SK-N-SH (cell line): ENCODE measurements around the gene MRTFB. TPM values are rescaled to one million over a fixed set of nuclear protein-coding genes. Genes with fewer than 3 reads are reported as not detected.

ENCODE experiments used
- CTCF ChIA-PET: fragments of 300-600, 350-600 bp; formaldehyde crosslinking; extraction: SDS; loops from one replicate; lab custom pipeline; 2021; lab: Yijun Ruan, JAX
- POLR2A ChIA-PET: fragments of 350-600 bp; sonication (Branson Sonifier 250); formaldehyde crosslinking; extraction: SDS; loops from one replicate; lab custom pipeline; 2020; ENCODE audit warnings: antibody characterized with exemption, inconsistent platforms; lab: Yijun Ruan, JAX
- DNase-seq: peaks from one replicate; pipeline ENCODE4 v3.0.0; 2012
- H2AFZ ChIP-seq: fragments of 200-600 bp; sonication (generic); 2 replicates; pipeline ENCODE4 v1.8.1; 2016; ENCODE audit warnings: antibody characterized with exemption, mild to moderate bottlenecking, low read depth
- H3F3A ChIP-seq: fragments of 200-600 bp; sonication (generic); replicated peaks from 2 replicates; pipeline ENCODE3; 2016; ENCODE audit warnings: antibody characterized with exemption, mild to moderate bottlenecking; ENCODE audit not compliant: insufficient read depth
- H3K27ac ChIP-seq, 2 experiments: fragments of 200-500 bp in 1 of 2; fragments of 200-600 bp in 1 of 2; sonication (Bioruptor generic) in 1 of 2; sonication (generic), shearing (Covaris generic) in 1 of 2; 2 replicates each; pipeline versions ENCODE4 v1.5.1 to v1.6.1; 2014 to 2016; ENCODE audit warnings: low read depth in 2 of 2, inconsistent platforms in 1 of 2, low read length in 1 of 2, mild to moderate bottlenecking in 1 of 2, mixed read lengths in 1 of 2
- H3K27me3 ChIP-seq: fragments of 200-600 bp; sonication (generic), shearing (Covaris generic); 2 replicates; pipeline ENCODE4 v1.6.1; 2016; ENCODE audit warnings: mixed run types; ENCODE audit not compliant: insufficient read depth
- H3K36me3 ChIP-seq, 2 experiments: fragments of 200-500 bp in 1 of 2; fragments of 200-600 bp in 1 of 2; sonication (Bioruptor generic) in 1 of 2; sonication (generic) in 1 of 2; replicated peaks in 1 of 2; 2 replicates each; pipeline versions ENCODE3 to v1.5.1; 2014 to 2016; ENCODE audit warnings: low read length in 1 of 2, mild to moderate bottlenecking in 1 of 2; ENCODE audit not compliant: insufficient read depth in 2 of 2, control insufficient read depth in 1 of 2
- H3K4me1 ChIP-seq, 2 experiments: fragments of 200-500 bp in 1 of 2; fragments of 200-600 bp in 1 of 2; sonication (Bioruptor generic) in 1 of 2; sonication (generic), shearing (Covaris generic) in 1 of 2; 2 replicates each; pipeline versions ENCODE4 v1.5.1 to v1.6.1; 2014 to 2016; ENCODE audit warnings: low read depth in 1 of 2, low read length in 1 of 2, mixed run types in 1 of 2; ENCODE audit not compliant: insufficient read depth in 2 of 2, control insufficient read depth in 1 of 2
- H3K4me2 ChIP-seq: fragments of 200-600 bp; sonication (generic), shearing (Covaris generic); 2 replicates; pipeline ENCODE4 v1.6.1; 2017; ENCODE audit warnings: mixed run types
- H3K4me3 ChIP-seq, 2 experiments: fragments of 200-500 bp in 1 of 2; fragments of 200-600 bp in 1 of 2; sonication (Bioruptor generic) in 1 of 2; sonication (generic), shearing (Covaris generic) in 1 of 2; 2 replicates each; pipeline versions ENCODE4 v1.5.1 to v1.8.1; 2014 to 2016; ENCODE audit warnings: low read depth in 2 of 2, inconsistent platforms in 1 of 2, low read length in 1 of 2, mild to moderate bottlenecking in 1 of 2, mixed read lengths in 1 of 2, moderate library complexity in 1 of 2
- H3K79me2 ChIP-seq: fragments of 200-600 bp; sonication (generic); 2 replicates; pipeline ENCODE4 v1.8.1; 2017; ENCODE audit warnings: mild to moderate bottlenecking; ENCODE audit not compliant: insufficient read depth
- H3K9ac ChIP-seq: fragments of 200-600 bp; sonication (generic); 2 replicates; pipeline ENCODE4 v1.6.1; 2017; ENCODE audit warnings: mixed run types
- H3K9me2 ChIP-seq: fragments of 200-600 bp; sonication (generic); 2 replicates; pipeline ENCODE4 v1.6.1; 2017; ENCODE audit warnings: mixed run types
- H3K9me3 ChIP-seq: fragments of 200-600 bp; sonication (generic); 2 replicates; pipeline ENCODE4 v1.6.1; 2017; ENCODE audit warnings: mixed run types, mild to moderate bottlenecking, moderate library complexity
- H4K20me1 ChIP-seq: fragments of 200-600 bp; sonication (generic); 2 replicates; pipeline ENCODE4 v1.6.1; 2017; ENCODE audit warnings: mild to moderate bottlenecking, mixed run types; ENCODE audit not compliant: insufficient read depth
- CHD2 ChIP-seq: fragments of 150-350 bp; IDR thresholded peaks from 2 replicates; pipeline ENCODE4 v1.6.1; 2018; ENCODE audit warnings: low read length; ENCODE audit not compliant: partially characterized antibody
- ELF1 ChIP-seq: IDR thresholded peaks from 2 replicates; pipeline ENCODE4 v1.4.0; 2012
- EP300 ChIP-seq, 2 experiments: IDR thresholded peaks; 2 replicates each; pipeline versions ENCODE4 v1.4.0 to v1.6.1; 2012; ENCODE audit warnings: borderline replicate concordance in 1 of 2, low read depth in 1 of 2, low read length in 1 of 2
- EZH2phosphoT487 ChIP-seq: fragments of 200-600 bp; sonication (generic); IDR thresholded peaks from 2 replicates; pipeline ENCODE4 v1.6.1; 2017; ENCODE audit warnings: low read depth, mixed run types, mild to moderate bottlenecking, antibody characterized with exemption, moderate library complexity, borderline replicate concordance
- FOSL2 ChIP-seq: IDR thresholded peaks from 2 replicates; pipeline ENCODE4 v1.4.0; 2012; ENCODE audit warnings: low read depth, mild to moderate bottlenecking, moderate library complexity, borderline replicate concordance
- FOXM1 ChIP-seq: IDR thresholded peaks from 2 replicates; pipeline ENCODE4 v1.4.0; 2012; ENCODE audit warnings: low read depth, mild to moderate bottlenecking
- GABPA ChIP-seq: IDR thresholded peaks from 2 replicates; pipeline ENCODE4 v1.4.0; 2012; ENCODE audit warnings: low read depth, mild to moderate bottlenecking
- GATA2 ChIP-seq: sonication (generic); formaldehyde crosslinking; IDR thresholded peaks from 2 replicates; pipeline ENCODE4 v1.5.0; 2020; ENCODE audit warnings: mild to moderate bottlenecking, missing genetic modification reagents
- NFIC ChIP-seq: IDR thresholded peaks from 2 replicates; pipeline ENCODE4 v1.4.0; 2012; ENCODE audit warnings: borderline replicate concordance
- NRF1 ChIP-seq: IDR thresholded peaks from 2 replicates; pipeline ENCODE4 v1.6.1; 2012; ENCODE audit warnings: low read depth, mild to moderate bottlenecking, low read length
- REST ChIP-seq: IDR thresholded peaks from 2 replicates; pipeline ENCODE4 v1.6.1; 2012; ENCODE audit warnings: mild to moderate bottlenecking, low read depth, low read length, moderate library complexity
- USF1 ChIP-seq: IDR thresholded peaks from 2 replicates; pipeline ENCODE4 v1.4.0; 2012; ENCODE audit warnings: low read depth, borderline replicate concordance
- USF2 ChIP-seq: fragments of 150-350 bp; IDR thresholded peaks from 2 replicates; pipeline ENCODE4 v1.6.1; 2017; ENCODE audit warnings: antibody characterized with exemption, low read length, low read depth, borderline replicate concordance
- YY1 ChIP-seq: IDR thresholded peaks from 2 replicates; pipeline ENCODE4 v1.4.0; 2012; ENCODE audit warnings: low read depth, mild to moderate bottlenecking
- WGBS: methylation state at CpG from one replicate; pipeline ENCODE4 v1.1.6; 2017; ENCODE audit warnings: low lambda C conversion rate; 5-methylcytosine and 5-hydroxymethylcytosine counted together
- polyA plus RNA-seq, 3 experiments: library from polyadenylated mRNA; depleted of rRNA; stranded (reverse); fragments of >200 nt; gene quantifications; 2 replicates each; pipeline ENCODE4 v1.2.3, GENCODE V29; 2012

The MRTFB gene
- polyA plus RNA-seq, 1 of the 3 experiments (the other 2 are of a cell fraction) = 3.3 TPM

GRCh38 chr16:14215941-14216340, 144.8 kb downstream of the MRTFB start:
- Histone ChIP-seq H3K9me2 (no peaks in the 10 kb centered on the region), H3K4me1 (no peaks in the 10 kb centered on the region; a peak in 1 of 4 replicates), H3K9me3 (no peaks in the 10 kb centered on the region), H3K36me3 (peaks cover 28 to 51% of the 10 kb centered on the region in 2 experiments), H3K27ac (no peak overlapping the region), H3K9ac (no peak overlapping the region), H3K79me2 (no peaks in the 10 kb centered on the region), H3K4me2 (no peak overlapping the region), H3F3A (no peaks in the 10 kb centered on the region), H4K20me1 (no peaks in the 10 kb centered on the region), H3K27me3 (no peaks in the 10 kb centered on the region), H3K4me3 (no peak overlapping the region), H2AFZ (no peak overlapping the region)
- WGBS = 86% methylated on average over 3 of the region's 3 CpGs
- DNase-seq = no peak
- ChIA-PET POLR2A (no interaction called here), CTCF (interaction anchor here (0.7 to 2.8 kb wide), 4 partner anchors 13 to 293 kb away, joined by 3 to 9 read pairs (median 4); no protein-coding TSS in a partner anchor)
- TF ChIP-seq GATA2 (CRISPR knock-in tag) = no peak

GRCh38 chr16:14219983-14220382, 148.9 kb downstream of the MRTFB start:
- ChIA-PET POLR2A (no interaction called here), CTCF (interaction anchor here (1.4 to 3.7 kb wide), 2 partner anchors 30 to 296 kb away, joined by 5 to 11 read pairs; no protein-coding TSS in a partner anchor)
- Histone ChIP-seq H3K79me2 (no peaks in the 10 kb centered on the region), H3K36me3 (peaks cover 33 to 43% of the 10 kb centered on the region in 2 experiments), H3K4me1 (no peaks in the 10 kb centered on the region; a peak in 1 of 4 replicates), H3K27me3 (no peaks in the 10 kb centered on the region), H3K4me2 (no peak overlapping the region), H3K4me3 (no peak overlapping the region), H3K27ac (no peak overlapping the region), H3K9me2 (no peaks in the 10 kb centered on the region), H3K9me3 (no peaks in the 10 kb centered on the region), H3F3A (no peaks in the 10 kb centered on the region), H4K20me1 (no peaks in the 10 kb centered on the region), H2AFZ (no peak overlapping the region), H3K9ac (no peak overlapping the region)
- 94% methylated on average over 3 of the region's 3 CpGs for WGBS
- TF ChIP-seq FOSL2 = no peak
- TF ChIP-seq REST = no peak
- no peak for TF ChIP-seq NRF1
- TF ChIP-seq EZH2phosphoT487 = no peak
- TF ChIP-seq ELF1 = no peak
- no peak for TF ChIP-seq CHD2
- TF ChIP-seq GABPA = no peak
- no peak for TF ChIP-seq USF1
- no peak for TF ChIP-seq EP300 (IDR thresholded peaks at IDR 0.05; ENCODE audit: borderline replicate concordance in 1 of 2, low read depth in 1 of 2, low read length in 1 of 2)
- TF ChIP-seq NFIC = no peak
- TF ChIP-seq FOXM1 = no peak
- no peak for TF ChIP-seq USF2
- no peak for TF ChIP-seq YY1
- DNase-seq = no peak
